Colonic mucosa (tissue), 4 donors: ENCODE results near the gene NCKAP5. TPM values are rescaled to one million over a fixed set of nuclear protein-coding genes. Genes with fewer than 3 reads are reported as not detected.

Experiments
- DNase-seq: peaks from one replicate; pipeline ENCODE4 v3.0.0-alpha.2; 2020
- H3K27ac ChIP-seq: fragments of 200-600 bp; one replicate; pipeline ENCODE4 v1.8.0; 2021
- H3K27me3 ChIP-seq: fragments of 200-600 bp; one replicate; pipeline ENCODE4 v1.8.0; 2021
- H3K36me3 ChIP-seq: fragments of 200-600 bp; one replicate; pipeline ENCODE4 v1.8.0; 2021
- H3K4me1 ChIP-seq: fragments of 200-600 bp; one replicate; pipeline ENCODE4 v1.8.0; 2021; ENCODE audit warnings: mild to moderate bottlenecking
- H3K4me3 ChIP-seq: fragments of 200-600 bp; one replicate; pipeline ENCODE4 v1.8.0; 2021
- H3K9ac ChIP-seq, 2 donors: one replicate each; pipeline ENCODE4 v1.7.0; 2013; ENCODE audit warnings: control low read depth in 2 of 2, low read depth in 2 of 2, low read length in 2 of 2
- H3K9me3 ChIP-seq: fragments of 200-600 bp; one replicate; pipeline ENCODE4 v1.8.0; 2021
- CTCF ChIP-seq: fragments of 200-600 bp; IDR thresholded peaks from one replicate; pipeline ENCODE4 v1.8.0; 2022; ENCODE audit warnings: antibody characterized with exemption, mild to moderate bottlenecking
- intact Hi-C: fragments of 100-400 bp; cut with DNase I; formaldehyde crosslinking; loops from one replicate; pipeline ENCODE4 v1.14.1; 2022
- total RNA-seq, 2 donors: library from RNA; stranded (reverse); fragmentation: NEBNext Ultra II Directional in 1 of 2; extraction: Animal tissue kit (Norgen Biotek cat#: 25700) in 1 of 2; gene quantifications; one replicate each; pipeline ENCODE4 v1.2.1, GENCODE V29; 2021
- donor health status: healthy.
- donor health status: DM: no; HTN: no; CAD: no.
- donor health status: DM: no; HTN: no; CAD: no.

Gene NCKAP5
- total RNA-seq, 2 donors from 2014 or later: 2.9 to 3.7 TPM

GRCh38 chr2:133576714-133577113 lies 8.5 kb upstream of the NCKAP5 start:
- peak; percentile 44 for DNase-seq
- H3K36me3 ChIP-seq: no peaks in the 10 kb centered on the region
- H3K27me3 ChIP-seq: no peaks in the 10 kb centered on the region
- no peaks in the 10 kb centered on the region for H3K4me1 ChIP-seq
- H3K9me3 ChIP-seq: no peaks in the 10 kb centered on the region
- H3K9ac ChIP-seq: no peak overlapping the region
- intact Hi-C loops: no loop called here
- no peak overlapping the region for H3K27ac ChIP-seq
- H3K4me3 ChIP-seq: no peak overlapping the region
- TF ChIP-seq CTCF: no peak

GRCh38 chr2:133574620-133575019 lies 6.4 kb upstream of the NCKAP5 start:
- no peak overlapping the region for H3K9ac ChIP-seq
- intact Hi-C loops: no loop called here
- DNase-seq: no peak
- no peaks in the 10 kb centered on the region for H3K4me1 ChIP-seq
- H3K4me3 ChIP-seq: no peak overlapping the region
- H3K27ac ChIP-seq: no peak overlapping the region
- no peaks in the 10 kb centered on the region for H3K36me3 ChIP-seq
- no peaks in the 10 kb centered on the region for H3K27me3 ChIP-seq
- H3K9me3 ChIP-seq: no peaks in the 10 kb centered on the region
- no peak for TF ChIP-seq CTCF

DNA sequence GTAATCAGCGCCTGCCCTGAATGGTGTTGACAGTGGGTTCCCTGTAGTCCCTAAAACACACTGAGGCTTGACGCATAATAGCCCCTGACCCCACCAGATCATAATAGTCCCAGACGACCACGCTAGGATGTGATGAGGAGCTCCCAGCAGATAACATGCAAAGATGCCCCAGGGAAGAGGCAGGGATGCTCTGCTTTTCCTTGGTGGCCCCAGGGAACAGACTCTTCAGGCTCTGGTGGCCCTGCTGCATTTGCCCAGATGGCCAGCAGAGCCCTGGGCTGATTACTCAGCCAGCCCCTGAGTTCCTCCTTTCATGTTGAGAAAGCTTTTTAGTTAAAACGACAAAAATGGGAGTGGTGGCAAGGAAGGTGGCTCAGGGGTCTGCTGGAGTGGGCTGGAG lies 5.9 kb upstream of the NCKAP5 start:
- Histone ChIP-seq H3K9ac (no peak overlapping the region), H3K27ac (no peak overlapping the region), H3K36me3 (no peaks in the 10 kb centered on the region), H3K4me3 (no peak overlapping the region), H3K9me3 (no peaks in the 10 kb centered on the region), H3K27me3 (no peaks in the 10 kb centered on the region), H3K4me1 (no peaks in the 10 kb centered on the region)
- TF ChIP-seq CTCF: no peak
- intact Hi-C loops: no loop called here
- DNase-seq: no peak

- TF ChIP-seq CTCF: no peak
Observed at GRCh38 chr2:133573491-133574162, 5.4 kb upstream of the NCKAP5 start.

DNA sequence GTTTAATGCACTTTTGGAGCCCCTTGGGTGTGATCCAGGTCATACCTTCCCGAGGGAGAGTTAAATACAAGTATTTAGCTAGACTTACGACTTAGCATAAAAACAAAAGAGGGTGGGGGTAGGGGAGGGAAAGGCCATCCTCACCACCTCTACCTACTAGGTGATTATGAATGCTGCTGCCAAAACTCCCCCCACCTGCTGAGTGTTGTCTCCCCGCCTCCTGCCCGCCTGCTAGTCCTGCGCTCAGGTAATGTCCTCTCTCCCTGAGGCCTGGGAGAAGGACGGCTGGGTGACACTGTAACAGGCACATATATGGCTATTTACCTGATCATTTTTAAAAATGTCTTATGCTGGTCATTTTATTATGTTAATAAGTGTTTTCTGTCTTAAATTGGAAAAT lies 3.0 kb upstream of the NCKAP5 start:
- no peaks in the 10 kb centered on the region for H3K27me3 ChIP-seq
- no peaks in the 10 kb centered on the region for H3K4me1 ChIP-seq
- no peak overlapping the region for H3K4me3 ChIP-seq
- H3K9ac ChIP-seq: no peak overlapping the region
- H3K9me3 ChIP-seq: no peaks in the 10 kb centered on the region
- no peak overlapping the region for H3K27ac ChIP-seq
- H3K36me3 ChIP-seq: no peaks in the 10 kb centered on the region
- TF ChIP-seq CTCF: no peak
- DNase-seq: no peak
- intact Hi-C loops: no loop called here

More at GRCh38 chr2:133573491-133574162, 5.4 kb upstream of the NCKAP5 start:
- H3K9me3 ChIP-seq: no peaks in the 10 kb centered on the region
- no peak overlapping the region for H3K9ac ChIP-seq
- intact Hi-C loops: no loop called here
- no peaks in the 10 kb centered on the region for H3K4me1 ChIP-seq
- H3K36me3 ChIP-seq: no peaks in the 10 kb centered on the region
- no peaks in the 10 kb centered on the region for H3K27me3 ChIP-seq
- no peak overlapping the region for H3K27ac ChIP-seq
- H3K4me3 ChIP-seq: no peak overlapping the region
- no peak for DNase-seq
